H9 (cell line): ENCODE measurements around the gene PARD3. TPM values are rescaled to one million over a fixed set of nuclear protein-coding genes. Genes with fewer than 3 reads are reported as not detected.
A peak's percentile ranks its signal among the peaks of the same experiment; 100 is the strongest.

Source experiments
- DNase-seq: peaks from one replicate; pipeline ENCODE4 v3.0.0-alpha.2; 2017
- H2AFZ ChIP-seq: one replicate; pipeline ENCODE4 v1.6.1; 2013; ENCODE audit warnings: mild to moderate bottlenecking, low read length, control low read depth, moderate library complexity
- H2AK5ac ChIP-seq: 2 replicates; pipeline ENCODE4 v1.6.1; 2013; ENCODE audit warnings: low read length, control low read depth, mixed read lengths; ENCODE audit not compliant: insufficient read length
- H2BK120ac ChIP-seq: one replicate; pipeline ENCODE4 v1.6.1; 2013; ENCODE audit warnings: low read depth, mild to moderate bottlenecking, low read length, control low read depth, inconsistent platforms; ENCODE audit not compliant: poor library complexity, severe bottlenecking
- H2BK12ac ChIP-seq: 2 replicates; pipeline ENCODE4 v1.6.1; 2013; ENCODE audit warnings: low read length, control low read depth, mixed read lengths, low read depth; ENCODE audit not compliant: insufficient read length
- H2BK15ac ChIP-seq: 2 replicates; pipeline ENCODE4 v1.6.1; 2013; ENCODE audit warnings: low read depth, low read length, control low read depth
- H2BK20ac ChIP-seq: one replicate; pipeline ENCODE4 v1.6.1; 2013; ENCODE audit warnings: low read depth, mild to moderate bottlenecking, low read length, control low read depth, inconsistent platforms; ENCODE audit not compliant: poor library complexity, severe bottlenecking
- H2BK5ac ChIP-seq: 2 replicates; pipeline ENCODE4 v1.6.1; 2013; ENCODE audit warnings: low read length, control low read depth, mixed read lengths; ENCODE audit not compliant: insufficient read length
- H3K14ac ChIP-seq: 2 replicates; pipeline ENCODE4 v1.6.1; 2013; ENCODE audit warnings: low read length, control low read depth; ENCODE audit not compliant: insufficient read depth
- H3K18ac ChIP-seq: 2 replicates; pipeline ENCODE4 v1.6.1; 2013; ENCODE audit warnings: low read depth, mild to moderate bottlenecking, mixed read lengths, low read length, control low read depth; ENCODE audit not compliant: insufficient read length
- H3K23ac ChIP-seq: 2 replicates; pipeline ENCODE4 v1.6.1; 2013; ENCODE audit warnings: low read length, control low read depth, mixed read lengths, low read depth; ENCODE audit not compliant: insufficient read length
- H3K23me2 ChIP-seq: 2 replicates; pipeline ENCODE4 v1.6.1; 2013; ENCODE audit warnings: low read depth, mild to moderate bottlenecking, mixed read lengths, low read length, control low read depth; ENCODE audit not compliant: insufficient read length, poor library complexity, severe bottlenecking
- H3K27ac ChIP-seq: 2 replicates; pipeline ENCODE4 v1.5.1; 2013; ENCODE audit warnings: low read length, control low read depth, mixed read lengths, low read depth; ENCODE audit not compliant: insufficient read length
- H3K27me3 ChIP-seq: 2 replicates; pipeline ENCODE4 v1.6.1; 2013; ENCODE audit warnings: low read length, control low read depth, inconsistent platforms; ENCODE audit not compliant: insufficient read depth
- H3K4ac ChIP-seq: 2 replicates; pipeline ENCODE4 v1.6.1; 2013; ENCODE audit warnings: low read depth, mild to moderate bottlenecking, control low read depth, inconsistent platforms, low read length, moderate library complexity
- H3K4me1 ChIP-seq: 2 replicates; pipeline ENCODE4 v1.6.1; 2013; ENCODE audit warnings: low read length, control low read depth, inconsistent platforms; ENCODE audit not compliant: insufficient read depth
- H3K4me2 ChIP-seq: 2 replicates; pipeline ENCODE4 v1.6.1; 2013; ENCODE audit warnings: low read length, control low read depth, mixed read lengths; ENCODE audit not compliant: insufficient read length, insufficient read depth
- H3K56ac ChIP-seq: 2 replicates; pipeline ENCODE4 v1.6.1; 2013; ENCODE audit warnings: low read depth, mild to moderate bottlenecking, mixed read lengths, low read length, control low read depth; ENCODE audit not compliant: insufficient read length
- H3K79me1 ChIP-seq: 2 replicates; pipeline ENCODE4 v1.6.1; 2013; ENCODE audit warnings: low read depth, mild to moderate bottlenecking, moderate library complexity, low read length, control low read depth, inconsistent platforms; ENCODE audit not compliant: insufficient read depth, poor library complexity, severe bottlenecking
- H3K79me2 ChIP-seq: 2 replicates; pipeline ENCODE4 v1.6.1; 2013; ENCODE audit warnings: low read length, control low read depth, inconsistent platforms; ENCODE audit not compliant: insufficient read depth
- H3K9ac ChIP-seq: 2 replicates; pipeline ENCODE4 v1.6.1; 2013; ENCODE audit warnings: low read length, control low read depth, mixed read lengths; ENCODE audit not compliant: insufficient read length; ENCODE audit errors: extremely low read depth
- H3K9me3 ChIP-seq: one replicate; pipeline ENCODE4 v1.6.1; 2013; ENCODE audit warnings: low read depth, low read length, inconsistent platforms; ENCODE audit not compliant: control insufficient read depth
- H3T11ph ChIP-seq: one replicate; pipeline ENCODE4 v1.6.1; 2013; ENCODE audit warnings: mild to moderate bottlenecking, low read length, control low read depth, inconsistent platforms
- H4K20me1 ChIP-seq: one replicate; pipeline ENCODE4 v1.6.1; 2013; ENCODE audit not compliant: control insufficient read depth, insufficient read length, insufficient read depth
- H4K5ac ChIP-seq: 2 replicates; pipeline ENCODE4 v1.6.1; 2013; ENCODE audit warnings: low read depth, mild to moderate bottlenecking, mixed read lengths, low read length, control low read depth; ENCODE audit not compliant: insufficient read length
- H4K8ac ChIP-seq: replicated peaks from 2 replicates; pipeline ENCODE4 v1.6.1; 2013; ENCODE audit warnings: low read length, control low read depth, mixed read lengths, low read depth; ENCODE audit not compliant: insufficient read length
- H4K91ac ChIP-seq: 2 replicates; pipeline ENCODE4 v1.6.1; 2013; ENCODE audit warnings: low read depth, mild to moderate bottlenecking, moderate library complexity, mixed read lengths, low read length, control low read depth; ENCODE audit not compliant: insufficient read length
- H3K27ac Mint-ChIP-seq, 3 experiments: 2 replicates in 2 of 3; 3 replicates in 1 of 3; pipeline ENCODE4 v1.8.0; 2020 to 2021; ENCODE audit warnings: mixed read lengths in 3 of 3, mild to moderate bottlenecking in 1 of 3, moderate library complexity in 1 of 3
- H3K27me3 Mint-ChIP-seq: 2 replicates; pipeline ENCODE4 v1.8.0; 2021; ENCODE audit warnings: low read depth, mild to moderate bottlenecking, moderate library complexity, mixed read lengths
- H3K36me3 Mint-ChIP-seq, 3 experiments: 2 replicates in 2 of 3; 3 replicates in 1 of 3; pipeline ENCODE4 v1.8.0; 2020 to 2021; ENCODE audit warnings: low read depth in 3 of 3, mixed read lengths in 3 of 3; ENCODE audit not compliant: insufficient read depth in 1 of 3
- H3K4me1 Mint-ChIP-seq, 2 experiments: 2 replicates each; pipeline ENCODE4 v1.8.0; 2020; ENCODE audit warnings: mixed read lengths in 2 of 2
- H3K4me3 Mint-ChIP-seq, 2 experiments: 2 replicates in 1 of 2; 3 replicates in 1 of 2; pipeline ENCODE4 v1.8.0; 2020 to 2021; ENCODE audit warnings: mild to moderate bottlenecking in 2 of 2, mixed read lengths in 2 of 2, moderate library complexity in 1 of 2
- H3K9me3 Mint-ChIP-seq, 2 experiments: 2 replicates in 1 of 2; 3 replicates in 1 of 2; pipeline ENCODE4 v1.8.0; 2020; ENCODE audit warnings: mild to moderate bottlenecking in 2 of 2, mixed read lengths in 2 of 2, moderate library complexity in 1 of 2
- CTCF ChIP-seq: fragments of 200-600 bp; sonication (generic); conservative IDR thresholded peaks from 3 replicates; pipeline ENCODE4 v1.8.0; 2021; ENCODE audit warnings: antibody characterized with exemption, mild to moderate bottlenecking
- WGBS: extraction: QIAGEN DNeasy Blood & Tissue Kit; methylation state at CpG from one replicate; pipeline ENCODE4 v1.1.7; 2013; ENCODE audit warnings: missing lambda C conversion rate, low lambda C conversion rate, mixed read lengths; ENCODE audit not compliant: insufficient read length; ENCODE audit errors: extremely low coverage; 5-methylcytosine and 5-hydroxymethylcytosine counted together
- total RNA-seq: library from RNA; stranded (reverse); gene quantifications from 2 replicates; pipeline ENCODE4 v1.2.1, GENCODE V29; 2021

The PARD3 gene
- total RNA-seq, 1 experiment from 2014 or later, result 44.7 TPM

GRCh38 chr10:34186745-34187144, 628.4 kb downstream of the PARD3 start:
- no peaks in the 10 kb centered on the region; a peak in 2 of 7 replicates for H3K36me3 Mint-ChIP-seq
- Histone ChIP-seq H3K18ac (peak overlapping the region; percentile 10), H3K14ac (no peak overlapping the region), H2BK5ac (no peak overlapping the region), H2BK120ac (no peak overlapping the region), H3K56ac (no peak overlapping the region), H2BK20ac (no peak overlapping the region), H2AK5ac (no peak overlapping the region), H4K91ac (no peak overlapping the region), H3K4ac (no peak overlapping the region), H3K23ac (no peak overlapping the region), H3K27ac (no peak overlapping the region), H3K79me1 (no peaks in the 10 kb centered on the region), H3K4me1 (peaks cover 30% of the 10 kb centered on the region; the same call in 1 of the 2 replicates), H4K8ac (no peak overlapping the region), H2BK15ac (no peak overlapping the region), H3K27me3 (no peaks in the 10 kb centered on the region), H3K9ac (no peak overlapping the region), H2BK12ac (no peak overlapping the region), H2AFZ (no peak overlapping the region), H4K5ac (no peak overlapping the region), H3K79me2 (no peaks in the 10 kb centered on the region), H3K23me2 (no peaks in the 10 kb centered on the region), H3K4me2 (no peak overlapping the region), H3T11ph (no peak overlapping the region), H3K9me3 (no peaks in the 10 kb centered on the region), H4K20me1 (no peaks in the 10 kb centered on the region)
- WGBS, result no CpG with 5 or more reads among the region's 3 CpGs
- no peak for DNase-seq
- H3K27me3 Mint-ChIP-seq, result no peaks in the 10 kb centered on the region
- H3K9me3 Mint-ChIP-seq, result no peaks in the 10 kb centered on the region
- TF ChIP-seq CTCF, result no peak
- peak overlapping the region; percentile 58 to 95 (median 88); a peak in 6 of 7 replicates for H3K27ac Mint-ChIP-seq
- H3K4me3 Mint-ChIP-seq, result peak overlapping the region in 1 of 2 experiments; percentile 28; a peak in 1 of 5 replicates
- peaks cover 74 to 83% of the 10 kb centered on the region in 2 experiments for H3K4me1 Mint-ChIP-seq
